GM12873 (cell line): ENCODE data around the gene TBKBP1.

Experiments
- TF ChIP-seq, protein P1 (sequence below): IDR thresholded peaks from 2 replicates; pipeline ENCODE4 v1.5.1; 2012; ENCODE audit warnings: low read depth, mild to moderate bottlenecking, moderate library complexity, low read length, control low read depth; ENCODE audit not compliant: insufficient read depth; ENCODE audit errors: missing control alignments

The TBKBP1 gene

DNA sequence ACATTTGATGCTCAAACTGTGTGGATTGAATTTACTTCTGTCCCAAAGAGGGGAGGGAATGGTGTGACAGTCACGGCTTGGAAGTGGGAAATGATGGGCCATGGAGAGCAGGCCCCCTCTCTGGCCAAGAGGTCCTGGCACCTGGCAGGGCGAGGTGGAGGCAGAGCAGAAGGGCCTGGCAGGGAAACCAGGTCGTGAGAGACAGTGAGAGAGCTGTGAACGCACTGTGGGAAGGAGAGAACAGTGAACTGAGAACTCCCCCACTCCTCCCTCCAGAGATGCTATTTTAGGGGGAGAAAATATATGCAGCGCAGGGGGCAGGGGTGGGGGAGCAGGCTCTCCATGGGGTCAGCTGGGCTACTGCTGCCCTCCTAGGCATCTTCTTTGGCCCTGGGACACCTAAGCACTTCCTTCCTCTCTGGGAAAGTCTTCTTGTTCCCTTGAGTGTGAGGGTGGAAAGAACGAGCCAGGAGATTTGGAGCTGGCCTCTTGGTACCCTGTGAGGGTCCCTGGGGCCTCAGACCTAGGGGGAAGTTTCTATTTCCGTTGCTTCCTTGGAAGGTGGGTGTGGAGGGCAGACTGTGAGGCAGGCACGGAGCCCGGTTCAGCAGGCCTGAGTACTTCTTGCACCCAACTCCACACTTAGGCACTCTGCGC lies 21.8 kb downstream of the TBKBP1 start:
- TF ChIP-seq, protein P1, sequence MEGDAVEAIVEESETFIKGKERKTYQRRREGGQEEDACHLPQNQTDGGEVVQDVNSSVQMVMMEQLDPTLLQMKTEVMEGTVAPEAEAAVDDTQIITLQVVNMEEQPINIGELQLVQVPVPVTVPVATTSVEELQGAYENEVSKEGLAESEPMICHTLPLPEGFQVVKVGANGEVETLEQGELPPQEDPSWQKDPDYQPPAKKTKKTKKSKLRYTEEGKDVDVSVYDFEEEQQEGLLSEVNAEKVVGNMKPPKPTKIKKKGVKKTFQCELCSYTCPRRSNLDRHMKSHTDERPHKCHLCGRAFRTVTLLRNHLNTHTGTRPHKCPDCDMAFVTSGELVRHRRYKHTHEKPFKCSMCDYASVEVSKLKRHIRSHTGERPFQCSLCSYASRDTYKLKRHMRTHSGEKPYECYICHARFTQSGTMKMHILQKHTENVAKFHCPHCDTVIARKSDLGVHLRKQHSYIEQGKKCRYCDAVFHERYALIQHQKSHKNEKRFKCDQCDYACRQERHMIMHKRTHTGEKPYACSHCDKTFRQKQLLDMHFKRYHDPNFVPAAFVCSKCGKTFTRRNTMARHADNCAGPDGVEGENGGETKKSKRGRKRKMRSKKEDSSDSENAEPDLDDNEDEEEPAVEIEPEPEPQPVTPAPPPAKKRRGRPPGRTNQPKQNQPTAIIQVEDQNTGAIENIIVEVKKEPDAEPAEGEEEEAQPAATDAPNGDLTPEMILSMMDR: no peak

DNA sequence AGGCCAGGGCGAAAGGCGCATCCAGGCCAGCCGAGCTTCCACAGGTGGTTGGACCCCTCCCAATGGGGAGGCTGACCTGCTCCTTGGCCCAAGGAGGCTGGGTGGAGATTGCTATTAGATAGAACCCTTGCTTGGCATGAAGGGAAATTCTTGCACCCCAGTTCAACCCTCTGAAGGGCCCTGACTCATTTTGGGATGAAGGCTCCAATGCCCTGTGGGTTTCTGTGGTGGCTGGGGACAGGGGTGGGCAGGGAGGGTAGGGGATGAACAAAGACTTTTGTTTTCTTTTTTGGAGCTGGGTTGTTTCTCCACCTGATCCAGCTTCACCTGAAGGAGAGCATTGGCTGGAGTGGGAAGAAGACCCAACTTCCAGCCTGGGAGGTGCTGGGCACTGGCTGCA lies 22.4 kb downstream of the TBKBP1 start:
- TF ChIP-seq, protein P1: no peak

DNA sequence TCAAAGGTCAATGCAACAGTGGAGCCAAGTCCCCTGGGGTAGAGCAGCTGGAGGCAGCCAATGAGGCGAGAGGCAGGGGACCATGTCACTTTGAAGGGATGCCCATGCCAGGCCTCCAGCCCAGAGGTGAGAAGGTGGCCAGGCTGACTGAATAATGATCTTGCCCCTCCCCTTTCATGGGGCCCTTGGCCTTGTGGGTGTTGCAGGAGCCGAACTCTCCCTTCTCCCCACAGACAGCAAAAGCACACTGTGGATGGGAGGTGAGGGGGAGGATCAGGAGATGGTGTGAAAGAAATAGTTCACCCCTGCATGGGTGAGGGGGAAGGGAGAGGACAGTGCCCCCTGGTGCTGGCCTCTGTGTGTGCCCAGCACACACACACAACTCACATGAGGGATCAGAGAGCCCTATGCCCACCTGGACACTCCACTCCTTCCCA lies 23.3 kb downstream of the TBKBP1 start:
- TF ChIP-seq, protein P1: peak; percentile 54

DNA sequence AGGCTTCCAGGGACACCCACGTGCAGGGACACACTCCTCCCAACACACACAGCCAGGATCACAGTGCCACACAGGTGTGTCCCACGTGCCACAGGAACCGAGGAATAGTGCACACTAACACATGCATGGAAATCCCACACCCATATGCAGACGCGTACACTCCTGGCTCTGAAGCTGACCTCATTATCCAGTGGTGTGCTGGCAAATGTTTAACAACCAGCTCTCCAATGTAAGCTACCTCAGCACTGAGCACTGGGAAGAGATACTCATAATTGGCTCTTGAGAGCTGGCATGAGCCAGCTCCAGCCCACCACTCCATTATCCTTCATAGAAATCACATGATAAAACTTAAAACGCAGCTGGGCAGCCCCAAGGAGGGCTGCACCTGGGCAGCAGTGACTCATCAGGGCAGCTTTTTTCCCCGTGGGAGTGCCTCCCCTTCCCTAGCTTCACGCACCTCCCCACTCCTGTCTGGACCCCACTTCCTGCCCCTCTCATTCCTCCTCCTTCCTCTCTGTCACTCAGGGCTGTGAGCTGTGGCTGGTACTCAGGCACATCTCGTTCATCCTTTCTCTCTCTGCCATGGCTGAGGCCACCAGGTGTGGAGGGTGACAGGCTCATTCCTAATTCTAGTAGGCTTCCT lies 24.1 kb downstream of the TBKBP1 start:
- TF ChIP-seq, protein P1: no peak

DNA sequence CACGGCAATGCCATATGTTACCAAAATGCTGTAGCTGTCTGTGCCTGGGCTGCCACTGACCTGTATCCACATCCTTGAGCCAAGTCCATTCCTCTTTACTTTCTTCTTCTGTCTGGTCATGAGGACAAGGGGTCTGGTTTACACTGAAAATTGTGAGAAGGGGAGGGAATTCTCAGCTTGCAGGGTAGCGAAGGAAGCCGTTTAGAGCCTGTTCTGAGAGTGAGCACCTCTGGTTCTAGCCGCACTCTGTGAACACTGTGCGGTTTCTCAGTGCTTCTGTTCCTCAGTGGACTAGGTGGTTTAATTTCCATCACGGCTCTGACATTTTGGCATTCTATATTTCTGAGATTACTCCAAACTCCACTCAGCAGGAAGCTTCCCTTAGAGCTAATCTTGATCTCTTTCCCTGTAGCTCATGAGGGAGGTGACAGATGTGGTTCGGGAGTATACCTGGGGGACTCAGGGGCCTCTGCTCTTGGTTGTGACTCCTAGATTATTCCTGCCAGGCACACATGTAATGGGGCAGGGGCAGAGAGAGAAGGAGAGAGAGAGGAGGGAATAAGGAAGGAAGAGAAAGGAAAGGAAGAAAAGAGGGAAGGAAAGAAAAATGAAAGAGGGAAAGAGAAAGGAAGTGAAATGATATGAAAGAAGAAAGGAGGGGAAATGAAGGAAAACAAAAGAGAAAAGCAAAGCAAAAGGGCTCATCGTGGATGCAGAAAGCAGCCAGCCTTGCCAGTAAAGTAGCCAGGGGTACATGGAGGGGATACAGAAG lies 24.9 kb downstream of the TBKBP1 start:
- TF ChIP-seq, protein P1: no peak

DNA sequence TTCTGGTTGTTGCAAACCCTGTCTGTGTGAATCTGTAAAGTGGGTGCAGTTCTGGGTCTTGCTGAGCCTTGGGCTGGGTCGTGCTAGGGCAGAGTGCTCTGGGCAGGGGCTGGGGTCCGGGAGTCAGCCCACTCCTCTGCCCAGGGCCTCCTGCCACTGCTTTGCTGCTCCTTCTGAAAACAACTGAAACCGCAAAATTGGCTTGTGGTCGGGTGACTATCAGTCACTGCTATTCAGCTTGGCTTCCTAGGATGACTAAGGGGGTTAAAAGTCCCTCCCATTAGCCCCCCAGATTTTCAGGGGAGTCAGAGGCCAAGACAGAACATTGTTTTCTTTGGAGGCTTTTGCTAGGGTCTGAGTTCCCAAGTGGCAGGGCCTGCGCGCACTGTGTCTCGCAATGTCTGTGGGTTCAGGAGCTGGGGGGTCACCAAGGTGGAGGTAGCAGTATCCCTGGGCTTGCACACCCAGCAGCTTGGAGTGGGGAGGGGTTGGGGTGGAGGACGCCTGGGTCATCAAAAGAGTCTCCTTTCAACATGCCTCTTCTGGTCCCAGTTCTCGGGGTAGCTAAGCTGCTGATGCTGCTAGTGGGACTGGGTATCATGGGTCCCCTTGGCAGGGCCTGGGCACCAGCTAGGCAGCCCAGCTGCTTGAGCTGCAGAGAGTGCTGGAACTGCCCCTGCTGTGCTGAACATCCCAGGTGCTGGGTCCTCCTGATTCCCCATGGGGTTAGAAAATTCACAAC lies 25.6 kb downstream of the TBKBP1 start:
- TF ChIP-seq, protein P1: no peak

DNA sequence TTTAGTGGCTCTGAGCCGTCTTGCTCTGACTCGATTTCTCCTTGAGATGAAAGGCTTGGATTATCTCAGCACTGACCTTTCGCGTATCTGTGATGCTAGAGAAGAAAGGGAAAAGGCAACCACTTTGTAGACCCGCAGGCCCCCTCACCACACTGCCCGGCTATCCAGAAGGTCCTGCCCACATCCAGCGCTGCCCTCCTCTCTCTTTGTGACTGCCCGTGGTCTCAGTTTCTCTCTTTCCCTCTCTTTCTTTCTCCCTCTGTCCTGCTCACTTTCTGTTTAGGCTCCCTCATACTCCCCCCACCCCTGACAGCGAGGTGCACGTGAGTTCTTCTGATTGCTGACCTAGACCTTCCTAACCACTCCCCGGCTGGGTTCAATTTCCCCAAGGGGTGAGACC lies 26.2 kb downstream of the TBKBP1 start:
- TF ChIP-seq, protein P1: no peak
